HEK293T (cell line): ENCODE data around the gene CD59.

ENCODE experiments used
- CTCF ChIA-PET: fragments of 350-600 bp; formaldehyde crosslinking; extraction: SDS; loops from one replicate; lab custom pipeline; 2021; ENCODE audit warnings: antibody characterized with exemption, inconsistent platforms; lab: Yijun Ruan, JAX
- POLR2A ChIA-PET: fragments of 350-600 bp; formaldehyde crosslinking; extraction: SDS; loops from one replicate; lab custom pipeline; 2020; ENCODE audit warnings: antibody characterized with exemption, inconsistent platforms; lab: Yijun Ruan, JAX
- DNase-seq: peaks from one replicate; pipeline ENCODE4 v3.0.0; 2012; ENCODE audit warnings: mixed read lengths; ENCODE audit errors: extremely low spot score
- ARNT ChIP-seq: fragments of 450-650 bp; IDR thresholded peaks from 2 replicates; pipeline ENCODE4 v1.6.1; 2017; ENCODE audit warnings: mild to moderate bottlenecking
- BHLHE40 ChIP-seq: fragments of 450-650 bp; IDR thresholded peaks from 2 replicates; pipeline ENCODE4 v1.6.1; 2016; ENCODE audit warnings: mild to moderate bottlenecking, moderate library complexity, borderline replicate concordance
- CTBP1 ChIP-seq: fragments of 450-650 bp; IDR thresholded peaks from 2 replicates; pipeline ENCODE4 v1.6.1; 2016; ENCODE audit warnings: borderline replicate concordance
- ELF4 ChIP-seq: fragments of 450-650 bp; IDR thresholded peaks from 2 replicates; pipeline ENCODE4 v1.6.1; 2017; ENCODE audit warnings: antibody characterized with exemption
- FOXA1 ChIP-seq: fragments of 450-650 bp; IDR thresholded peaks from 2 replicates; pipeline ENCODE4 v1.6.1; 2016; ENCODE audit warnings: mild to moderate bottlenecking
- FOXK2 ChIP-seq: fragments of 450-650 bp; IDR thresholded peaks from 2 replicates; pipeline ENCODE4 v1.6.1; 2016; ENCODE audit warnings: mild to moderate bottlenecking
- FOXM1 ChIP-seq: fragments of 450-650 bp; IDR thresholded peaks from 2 replicates; pipeline ENCODE4 v1.6.1; 2017; ENCODE audit warnings: mild to moderate bottlenecking, borderline replicate concordance
- HDGF ChIP-seq: fragments of 450-650 bp; IDR thresholded peaks from 2 replicates; pipeline ENCODE4 v1.6.1; 2017; ENCODE audit warnings: antibody characterized with exemption, borderline replicate concordance
- L3MBTL2 ChIP-seq: fragments of 450-650 bp; conservative IDR thresholded peaks from 2 replicates; pipeline ENCODE4 v1.6.1; 2016; ENCODE audit warnings: mild to moderate bottlenecking
- LEF1 ChIP-seq: fragments of 450-650 bp; IDR thresholded peaks from 2 replicates; pipeline ENCODE4 v1.6.1; 2017; ENCODE audit warnings: mild to moderate bottlenecking, borderline replicate concordance
- NFRKB ChIP-seq: fragments of 450-650 bp; IDR thresholded peaks from 2 replicates; pipeline ENCODE4 v1.6.1; 2016; ENCODE audit warnings: mild to moderate bottlenecking, moderate library complexity
- SP1 ChIP-seq: fragments of 450-650 bp; IDR thresholded peaks from 2 replicates; pipeline ENCODE4 v1.6.1; 2017
- SUZ12 ChIP-seq: fragments of 450-650 bp; IDR thresholded peaks from 2 replicates; pipeline ENCODE4 v1.6.1; 2016; ENCODE audit warnings: mild to moderate bottlenecking
- TARDBP ChIP-seq: fragments of 450-650 bp; IDR thresholded peaks from 2 replicates; pipeline ENCODE4 v1.6.1; 2016
- ZNF384 ChIP-seq: fragments of 450-650 bp; IDR thresholded peaks from 2 replicates; pipeline ENCODE4 v1.6.1; 2016
- TF ChIP-seq, protein P1 (sequence below): fragments of 450-650 bp; IDR thresholded peaks from 2 replicates; pipeline ENCODE4 v1.6.1; 2016

CD59 gene

DNA sequence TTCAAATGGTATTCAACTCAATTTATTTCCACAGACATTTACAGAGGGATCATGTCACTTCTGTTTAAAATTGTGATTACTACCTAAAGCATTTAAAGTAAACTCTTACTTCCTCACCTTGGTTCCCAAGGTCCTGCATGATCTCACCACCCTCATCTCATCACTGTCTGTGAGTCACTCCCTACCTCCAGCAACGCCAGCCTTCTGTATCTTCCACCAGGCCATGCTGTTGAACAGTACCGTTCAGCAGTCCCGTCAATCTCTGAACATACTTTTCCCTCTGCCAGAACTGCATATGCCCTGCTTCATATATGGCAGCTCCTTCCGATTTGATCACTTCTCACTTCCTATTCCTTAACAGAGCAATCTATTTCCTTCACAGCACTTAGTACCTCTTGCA lies 36.1 kb upstream of the CD59 start:
- DNase-seq, result no peak
- ChIA-PET POLR2A (interaction anchor here (1.3 kb wide), 1 partner anchor 30 kb away, joined by 3 read pairs; no protein-coding TSS in a partner anchor), CTCF (interaction anchor here (0.9 kb wide), 1 partner anchor 607 kb away, joined by 3 read pairs; no protein-coding TSS in a partner anchor)
- TF ChIP-seq NFRKB (no peak), FOXM1 (no peak), CTBP1 (no peak)
- TF ChIP-seq, protein P1, sequence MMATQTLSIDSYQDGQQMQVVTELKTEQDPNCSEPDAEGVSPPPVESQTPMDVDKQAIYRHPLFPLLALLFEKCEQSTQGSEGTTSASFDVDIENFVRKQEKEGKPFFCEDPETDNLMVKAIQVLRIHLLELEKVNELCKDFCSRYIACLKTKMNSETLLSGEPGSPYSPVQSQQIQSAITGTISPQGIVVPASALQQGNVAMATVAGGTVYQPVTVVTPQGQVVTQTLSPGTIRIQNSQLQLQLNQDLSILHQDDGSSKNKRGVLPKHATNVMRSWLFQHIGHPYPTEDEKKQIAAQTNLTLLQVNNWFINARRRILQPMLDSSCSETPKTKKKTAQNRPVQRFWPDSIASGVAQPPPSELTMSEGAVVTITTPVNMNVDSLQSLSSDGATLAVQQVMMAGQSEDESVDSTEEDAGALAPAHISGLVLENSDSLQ, result no peak

- ChIA-PET CTCF (no interaction called here), POLR2A (no interaction called here)
- TF ChIP-seq CTBP1 (no peak), ZNF384 (no peak), FOXA1 (no peak), BHLHE40 (no peak), SUZ12 (no peak), NFRKB (no peak), L3MBTL2 (no peak), SP1 (no peak), FOXM1 (no peak), HDGF (no peak), ELF4 (no peak), TARDBP (no peak)
- TF ChIP-seq, protein P1, result no peak
- no peak for DNase-seq
Observed at GRCh38 chr11:33770236-33770635, 34.0 kb upstream of the CD59 start.

DNA sequence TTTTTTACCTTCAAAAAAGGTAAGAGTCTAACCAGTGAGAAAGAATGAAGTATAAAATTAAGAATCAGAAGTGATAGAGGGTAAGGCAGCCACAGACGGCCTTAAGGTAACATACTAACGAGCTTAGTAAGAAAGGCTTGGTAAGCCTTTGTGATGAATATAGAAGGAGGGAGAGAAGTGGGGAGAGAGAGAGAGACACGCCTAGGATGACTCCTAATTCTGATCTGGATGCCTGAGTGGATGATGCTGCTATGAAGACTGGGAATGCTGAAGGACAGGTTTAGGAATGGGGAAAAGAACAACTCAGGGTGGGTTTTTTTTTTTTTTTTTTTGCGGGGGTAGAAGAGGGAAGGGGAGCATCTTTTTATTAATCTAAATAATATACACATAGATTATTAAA lies 33.3 kb upstream of the CD59 start:
- no peak for DNase-seq
- TF ChIP-seq ELF4 (no peak), CTBP1 (no peak), LEF1 (no peak), FOXM1 (no peak), FOXA1 (no peak), SP1 (no peak), L3MBTL2 (no peak), BHLHE40 (no peak), ZNF384 (no peak), FOXK2 (no peak), NFRKB (no peak), SUZ12 (no peak), TARDBP (no peak), ARNT (no peak), HDGF (no peak)
- TF ChIP-seq, protein P1, result no peak
- ChIA-PET POLR2A (no interaction called here), CTCF (no interaction called here)

DNA sequence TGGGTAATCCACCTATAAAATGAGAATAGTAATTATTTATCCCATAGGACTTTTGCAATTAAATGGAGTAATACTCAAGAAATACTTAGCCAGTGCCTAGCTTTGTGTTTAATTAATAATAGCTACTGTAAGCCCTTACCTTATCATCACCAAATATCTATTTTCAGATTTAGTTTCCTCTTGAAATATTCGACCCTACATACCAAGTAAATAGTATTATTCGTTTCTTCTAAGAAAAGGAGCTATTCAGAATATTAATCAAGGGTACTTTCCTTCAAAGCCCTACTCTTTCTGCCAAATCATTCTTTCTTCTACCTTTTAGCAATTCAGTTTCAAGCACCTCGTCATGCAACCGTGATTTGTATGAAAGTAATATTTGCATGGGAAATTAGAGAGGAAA lies 31.4 kb upstream of the CD59 start:
- CTCF ChIA-PET, result no interaction called here
- TF ChIP-seq ARNT (no peak), BHLHE40 (no peak), L3MBTL2 (no peak), HDGF (no peak), NFRKB (no peak), SP1 (no peak), ELF4 (no peak), SUZ12 (no peak), ZNF384 (no peak), FOXM1 (no peak), CTBP1 (no peak), FOXA1 (no peak), FOXK2 (no peak), TARDBP (no peak), LEF1 (no peak)
- TF ChIP-seq, protein P1, result no peak
- POLR2A ChIA-PET, result no interaction called here
- DNase-seq, result no peak

DNA sequence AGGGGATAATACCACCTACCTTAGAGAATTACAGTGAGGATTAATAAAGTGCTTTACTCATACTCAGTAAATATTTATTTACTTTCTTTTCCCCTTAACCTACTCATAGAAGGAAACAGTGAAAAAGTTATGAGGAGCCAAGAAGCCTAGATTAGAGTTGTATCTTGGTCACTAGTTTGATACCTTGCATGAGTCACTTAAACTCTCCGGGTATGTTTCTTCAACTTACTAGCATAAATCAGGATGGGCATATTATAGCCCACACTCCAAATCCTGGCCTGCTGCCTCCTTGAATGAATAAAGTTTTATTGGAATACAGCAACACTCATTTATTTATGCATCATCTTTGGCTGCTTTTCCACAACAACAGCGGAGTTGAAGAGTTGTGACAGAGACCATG lies 29.9 kb upstream of the CD59 start:
- DNase-seq, result no peak
- ChIA-PET CTCF (no interaction called here), POLR2A (no interaction called here)
- TF ChIP-seq NFRKB (no peak), L3MBTL2 (no peak), FOXK2 (no peak), ARNT (no peak), LEF1 (no peak), FOXM1 (no peak), BHLHE40 (no peak), FOXA1 (no peak), HDGF (no peak)
- TF ChIP-seq, protein P1, result no peak

DNA sequence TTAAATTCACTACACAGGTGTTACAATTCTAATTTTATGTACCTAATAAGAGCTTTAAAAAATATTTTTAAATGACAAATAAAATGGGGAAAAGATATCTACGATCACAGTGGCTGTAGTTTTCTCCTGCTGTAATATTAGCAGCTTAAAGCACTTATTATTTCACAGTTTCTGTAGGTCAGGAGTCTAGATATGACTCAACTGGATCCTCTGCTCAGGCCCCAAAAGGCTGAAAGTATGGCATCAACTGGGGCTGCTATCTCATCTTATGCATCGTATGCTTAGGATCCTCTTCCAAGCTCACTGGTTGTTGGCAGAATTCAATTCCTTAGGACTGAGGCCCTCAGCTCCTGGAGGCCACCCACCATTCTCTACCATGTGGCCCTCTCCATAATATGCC lies 25.2 kb upstream of the CD59 start:
- no peak for DNase-seq
- TF ChIP-seq BHLHE40 (no peak), NFRKB (no peak), FOXA1 (no peak), ZNF384 (no peak), ARNT (no peak), ELF4 (no peak), FOXK2 (no peak), SP1 (no peak), SUZ12 (no peak), L3MBTL2 (no peak), HDGF (no peak), LEF1 (no peak)
- TF ChIP-seq, protein P1, result no peak
- ChIA-PET CTCF (no interaction called here), POLR2A (no interaction called here)
